Osteocyte (in vitro differentiated cells): ENCODE results near the gene SAMD3. TPM values are rescaled to one million over a fixed set of nuclear protein-coding genes. Genes with fewer than 3 reads are reported as not detected.

Experiments used
- DNase-seq: peaks from one replicate; pipeline ENCODE4 v3.0.0; 2021; ENCODE audit warnings: mixed read lengths; ENCODE audit not compliant: unreplicated experiment; ENCODE audit errors: extremely low spot score
- H3K27ac Mint-ChIP-seq: one replicate; pipeline ENCODE4 v1.8.0; 2021; ENCODE audit warnings: mild to moderate bottlenecking, mixed read lengths; ENCODE audit not compliant: unreplicated experiment
- H3K27me3 Mint-ChIP-seq: one replicate; pipeline ENCODE4 v1.8.0; 2021; ENCODE audit warnings: mixed read lengths; ENCODE audit not compliant: unreplicated experiment
- H3K36me3 Mint-ChIP-seq: one replicate; pipeline ENCODE4 v1.8.0; 2021; ENCODE audit warnings: mixed read lengths; ENCODE audit not compliant: unreplicated experiment
- H3K4me1 Mint-ChIP-seq: one replicate; pipeline ENCODE4 v1.8.0; 2021; ENCODE audit warnings: mixed read lengths; ENCODE audit not compliant: unreplicated experiment
- H3K4me3 Mint-ChIP-seq: one replicate; pipeline ENCODE4 v1.8.0; 2021; ENCODE audit warnings: mild to moderate bottlenecking, moderate library complexity, mixed read lengths; ENCODE audit not compliant: unreplicated experiment
- H3K9me3 Mint-ChIP-seq: one replicate; pipeline ENCODE4 v1.8.0; 2021; ENCODE audit warnings: mixed read lengths; ENCODE audit not compliant: unreplicated experiment
- CTCF ChIP-seq: fragments of 200-600 bp; sonication (generic); IDR thresholded peaks from 2 replicates; pipeline ENCODE4 v1.5.0; 2021; ENCODE audit warnings: antibody characterized with exemption, mild to moderate bottlenecking, moderate library complexity
- total RNA-seq: library from RNA; stranded (reverse); gene quantifications from 2 replicates; pipeline ENCODE4 v1.2.1, GENCODE V29; 2021

Gene SAMD3
- total RNA-seq, 1 donor from 2014 or later, result 0.64 TPM

GRCh38 chr6:130159956-130160355, 62.8 kb downstream of the SAMD3 start:
- no peak for DNase-seq

GRCh38 chr6:130158548-130158947, 64.2 kb downstream of the SAMD3 start:
- H3K27me3 Mint-ChIP-seq, result no peaks in the 10 kb centered on the region
- no peak for TF ChIP-seq CTCF
- H3K4me1 Mint-ChIP-seq, result no peaks in the 10 kb centered on the region
- no peak overlapping the region for H3K27ac Mint-ChIP-seq
- H3K9me3 Mint-ChIP-seq, result peaks cover 12% of the 10 kb centered on the region
- DNase-seq, result no peak
- no peak overlapping the region for H3K4me3 Mint-ChIP-seq
- H3K36me3 Mint-ChIP-seq, result no peaks in the 10 kb centered on the region

More at GRCh38 chr6:130159956-130160355, 62.8 kb downstream of the SAMD3 start:
- Mint-ChIP-seq H3K4me3 (no peak overlapping the region), H3K36me3 (no peaks in the 10 kb centered on the region), H3K27ac (no peak overlapping the region), H3K9me3 (peaks cover 20% of the 10 kb centered on the region), H3K27me3 (peaks cover 5% of the 10 kb centered on the region), H3K4me1 (no peaks in the 10 kb centered on the region)
- TF ChIP-seq CTCF, result no peak

- no peak for DNase-seq
- Mint-ChIP-seq H3K4me3 (no peak overlapping the region), H3K36me3 (no peaks in the 10 kb centered on the region), H3K27me3 (no peaks in the 10 kb centered on the region), H3K9me3 (peaks cover 12% of the 10 kb centered on the region), H3K4me1 (no peaks in the 10 kb centered on the region), H3K27ac (no peak overlapping the region)
- no peak for TF ChIP-seq CTCF
Measured at GRCh38 chr6:130158056-130158455, 64.7 kb downstream of the SAMD3 start.

GRCh38 chr6:130156908-130157307, 65.8 kb downstream of the SAMD3 start:
- Mint-ChIP-seq H3K4me3 (no peak overlapping the region), H3K4me1 (no peaks in the 10 kb centered on the region), H3K27me3 (no peaks in the 10 kb centered on the region), H3K9me3 (peaks cover 12% of the 10 kb centered on the region), H3K27ac (no peak overlapping the region), H3K36me3 (no peaks in the 10 kb centered on the region)
- no peak for TF ChIP-seq CTCF
- DNase-seq, result no peak

GRCh38 chr6:130152908-130153510, 69.7 kb downstream of the SAMD3 start:
- no peak for TF ChIP-seq CTCF
- Mint-ChIP-seq H3K36me3 (no peaks in the 10 kb centered on the region), H3K4me1 (peaks cover 2% of the 10 kb centered on the region), H3K27me3 (no peaks in the 10 kb centered on the region), H3K27ac (no peak overlapping the region), H3K9me3 (peaks cover 1% of the 10 kb centered on the region), H3K4me3 (no peak overlapping the region)
- no peak for DNase-seq
